Liver (tissue), 9 donors: ENCODE results near the gene CDH22. TPM values are rescaled to one million over a fixed set of nuclear protein-coding genes. Genes with fewer than 3 reads are reported as not detected.

Experiments used
- DNase-seq: peaks from one replicate; pipeline ENCODE4 v3.0.0-alpha.2; 2017; ENCODE audit warnings: low spot score
- H3K27ac ChIP-seq, 2 donors: one replicate each; pipeline ENCODE4 v1.7.0; 2013; ENCODE audit warnings: inconsistent platforms in 2 of 2, low read length in 2 of 2, control low read depth in 1 of 2, low read depth in 1 of 2, mild to moderate bottlenecking in 1 of 2
- H3K27me3 ChIP-seq, 4 donors: one replicate each; pipeline versions ENCODE4 v1.6.1 to v1.7.0; 2013; ENCODE audit warnings: low read length in 3 of 4, inconsistent platforms in 1 of 4, mild to moderate bottlenecking in 1 of 4, moderate library complexity in 1 of 4; ENCODE audit not compliant: control insufficient read depth in 4 of 4, insufficient read depth in 4 of 4
- H3K36me3 ChIP-seq, 4 donors: one replicate each; pipeline versions ENCODE4 v1.6.1 to v1.7.0; 2013; ENCODE audit warnings: low read length in 3 of 4, mild to moderate bottlenecking in 3 of 4, low read depth in 1 of 4, moderate library complexity in 1 of 4; ENCODE audit not compliant: control insufficient read depth in 4 of 4, insufficient read depth in 3 of 4
- H3K4me1 ChIP-seq, 4 donors: one replicate each; pipeline versions ENCODE4 v1.6.1 to v1.7.0; 2013; ENCODE audit warnings: low read length in 3 of 4, mild to moderate bottlenecking in 3 of 4, moderate library complexity in 1 of 4; ENCODE audit not compliant: control insufficient read depth in 4 of 4, insufficient read depth in 4 of 4
- H3K4me3 ChIP-seq, 3 donors: one replicate each; pipeline versions ENCODE4 v1.6.1 to v1.7.0; 2013; ENCODE audit warnings: low read length in 3 of 3, control low read depth in 1 of 3, low read depth in 1 of 3, mild to moderate bottlenecking in 1 of 3
- H3K9ac ChIP-seq, 2 donors: one replicate each; pipeline ENCODE4 v1.7.0; 2013; ENCODE audit warnings: low read length in 2 of 2, mild to moderate bottlenecking in 2 of 2, moderate library complexity in 2 of 2, control low read depth in 1 of 2, low read depth in 1 of 2
- H3K9me3 ChIP-seq, 4 donors: one replicate each; pipeline versions ENCODE4 v1.6.1 to v1.7.0; 2013; ENCODE audit warnings: low read length in 3 of 4; ENCODE audit not compliant: control insufficient read depth in 4 of 4
- EGR1 ChIP-seq, 2 donors: IDR thresholded peaks; 2 replicates each; pipeline ENCODE4 v1.6.1; 2016 to 2018; ENCODE audit warnings: antibody characterized with exemption in 2 of 2, low read depth in 2 of 2
- FOXA1 ChIP-seq: IDR thresholded peaks from 2 replicates; pipeline ENCODE4 v1.6.1; 2016; ENCODE audit warnings: antibody characterized with exemption
- FOXA2 ChIP-seq: IDR thresholded peaks from 2 replicates; pipeline ENCODE4 v1.6.1; 2016; ENCODE audit warnings: antibody characterized with exemption
- GABPA ChIP-seq, 2 donors: IDR thresholded peaks in 1 of 2; conservative IDR thresholded peaks in 1 of 2; 2 replicates each; pipeline ENCODE4 v1.6.1; 2016; ENCODE audit warnings: antibody characterized with exemption in 2 of 2, mild to moderate bottlenecking in 1 of 2, moderate library complexity in 1 of 2
- HNF4G ChIP-seq: IDR thresholded peaks from 2 replicates; pipeline ENCODE4 v1.6.1; 2016; ENCODE audit warnings: antibody characterized with exemption
- JUND ChIP-seq, 2 donors: IDR thresholded peaks; 2 replicates each; pipeline ENCODE4 v1.6.1; 2016; ENCODE audit warnings: antibody characterized with exemption in 2 of 2
- NR2F2 ChIP-seq: IDR thresholded peaks from 2 replicates; pipeline ENCODE4 v1.6.1; 2016; ENCODE audit warnings: antibody characterized with exemption
- RAD21 ChIP-seq, 2 donors: IDR thresholded peaks; 2 replicates each; pipeline ENCODE4 v1.6.1; 2016; ENCODE audit warnings: antibody characterized with exemption in 2 of 2, mild to moderate bottlenecking in 2 of 2
- SP1 ChIP-seq: IDR thresholded peaks from 2 replicates; pipeline ENCODE4 v1.6.1; 2018; ENCODE audit warnings: antibody characterized with exemption, mild to moderate bottlenecking
- YY1 ChIP-seq: IDR thresholded peaks from 2 replicates; pipeline ENCODE4 v1.6.1; 2016; ENCODE audit warnings: antibody characterized with exemption, mild to moderate bottlenecking
- whole genome bisulfite sequencing: extraction: QIAGEN DNeasy Blood & Tissue Kit; methylation state at CpG from one replicate; pipeline ENCODE4 v1.1.7; 2013; 5-methylcytosine and 5-hydroxymethylcytosine counted together
- polyA plus RNA-seq, 2 donors: library from polyadenylated mRNA; stranded (reverse) in 1 of 2; unstranded in 1 of 2; fragments of 200-250 nt in 1 of 2; fragments of >200 nt in 1 of 2; fragmentation: Nextera tagmentation in 1 of 2; extraction: Ambion mirVana in 1 of 2; gene quantifications; one replicate each; pipeline versions ENCODE4 v1.2.1 to v1.2.3, GENCODE V29; 2013 to 2015
- total RNA-seq, 2 donors: library from RNA; depleted of rRNA; stranded (reverse); fragments of >200 nt; gene quantifications; one replicate each; pipeline ENCODE4 v1.2.3, GENCODE V29; 2014
- TF ChIP-seq, protein P1 (sequence below): IDR thresholded peaks from 2 replicates; pipeline ENCODE4 v1.6.1; 2016; ENCODE audit warnings: antibody characterized with exemption
- TF ChIP-seq, protein P2 (sequence below): fragments of 150-350 bp; IDR thresholded peaks from 2 replicates; pipeline ENCODE4 v1.5.1; 2017; ENCODE audit warnings: improper control_type of control experiment, low read depth, low read length; ENCODE audit not compliant: missing input control
- TF ChIP-seq, protein P3 (sequence below): IDR thresholded peaks from 2 replicates; pipeline ENCODE4 v1.6.1; 2016; ENCODE audit warnings: antibody characterized with exemption
- TF ChIP-seq, protein P4 (sequence below): IDR thresholded peaks from 2 replicates; pipeline ENCODE4 v1.6.1; 2016; ENCODE audit warnings: antibody characterized with exemption
- TF ChIP-seq, protein P5 (sequence below): IDR thresholded peaks from 2 replicates; pipeline ENCODE4 v1.6.1; 2016; ENCODE audit warnings: antibody characterized with exemption, mild to moderate bottlenecking
- donor health status: healthy.
- donor health status: healthy.
- donor health status: healthy.
- donor health status: healthy.
- donor health status: healthy.

CDH22 gene
- total and polyA plus RNA-seq, 4 donors = 0.02 TPM; not detected in 3

DNA sequence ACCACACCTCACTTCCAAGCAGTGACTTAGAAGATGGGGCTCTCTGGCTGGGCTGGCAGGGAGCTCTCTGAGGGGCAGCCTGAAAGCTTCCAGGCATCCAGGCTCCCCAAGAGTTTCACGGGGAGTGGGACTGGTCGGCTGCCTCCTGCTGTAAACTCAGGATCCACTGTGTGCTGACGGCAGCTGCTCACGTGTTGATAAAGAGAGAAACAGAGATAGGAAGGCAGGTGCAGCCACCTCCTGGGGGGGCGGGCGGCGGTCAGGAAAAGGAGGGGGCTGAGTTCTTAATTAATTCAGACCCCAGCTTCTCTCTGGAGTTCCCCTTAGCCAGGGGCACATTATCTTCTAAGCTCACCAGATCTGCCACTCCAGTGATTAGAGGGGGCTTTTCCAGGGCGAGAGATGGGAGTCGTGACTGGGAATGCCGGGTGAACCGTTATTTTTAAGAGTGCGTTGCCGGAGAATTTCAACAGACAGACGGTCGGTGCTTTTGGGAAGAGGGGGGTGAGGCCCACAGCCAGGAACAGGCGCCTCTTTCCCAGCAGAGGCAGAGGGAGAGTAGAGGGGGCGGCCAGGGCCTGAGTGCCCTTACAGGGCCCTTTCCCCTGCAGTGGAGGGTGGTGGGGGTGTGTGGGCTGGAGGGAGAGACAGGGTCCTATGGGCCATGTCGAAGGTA, 119.3 kb downstream of the CDH22 start (continued):
- TF ChIP-seq, protein P1, sequence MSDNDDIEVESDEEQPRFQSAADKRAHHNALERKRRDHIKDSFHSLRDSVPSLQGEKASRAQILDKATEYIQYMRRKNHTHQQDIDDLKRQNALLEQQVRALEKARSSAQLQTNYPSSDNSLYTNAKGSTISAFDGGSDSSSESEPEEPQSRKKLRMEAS = no peak
- TF ChIP-seq RAD21 (IDR thresholded peaks at IDR 0.05) (no peak), SP1 (no peak), FOXA1 (no peak)

DNA sequence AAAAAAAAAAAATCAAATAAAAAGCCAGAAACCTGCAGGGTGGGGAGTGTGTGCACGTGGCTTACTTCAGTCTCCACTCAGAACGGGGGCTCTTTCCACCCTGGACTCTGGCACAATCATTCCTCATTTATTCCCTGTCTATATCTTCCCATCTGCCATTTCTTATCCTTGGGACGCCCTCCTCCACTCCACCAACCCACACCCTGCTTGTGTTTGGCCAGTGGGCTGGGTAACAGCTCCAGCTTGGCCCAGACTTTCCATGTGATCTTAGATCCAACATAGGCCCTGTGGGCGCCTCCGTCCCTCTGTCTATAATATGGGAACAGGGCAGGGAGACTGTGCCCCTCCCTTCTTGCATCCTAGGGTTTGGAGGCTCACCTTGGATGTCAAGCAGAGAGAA, 122.1 kb downstream of the CDH22 start:
- no peaks in the 10 kb centered on the region for H3K4me1 ChIP-seq
- no peak overlapping the region for H3K4me3 ChIP-seq
- no peaks in the 10 kb centered on the region for H3K9me3 ChIP-seq
- H3K27ac ChIP-seq = no peak overlapping the region
- WGBS = 70% methylated on average over 5 of the region's 5 CpGs
- no peak overlapping the region for H3K9ac ChIP-seq
- H3K27me3 ChIP-seq = peaks cover 0 to 6% (median under 1%) of the 10 kb centered on the region in 4 donors
- DNase-seq = no peak
- H3K36me3 ChIP-seq = no peaks in the 10 kb centered on the region
- no peak for TF ChIP-seq NR2F2
- TF ChIP-seq, protein P2, sequence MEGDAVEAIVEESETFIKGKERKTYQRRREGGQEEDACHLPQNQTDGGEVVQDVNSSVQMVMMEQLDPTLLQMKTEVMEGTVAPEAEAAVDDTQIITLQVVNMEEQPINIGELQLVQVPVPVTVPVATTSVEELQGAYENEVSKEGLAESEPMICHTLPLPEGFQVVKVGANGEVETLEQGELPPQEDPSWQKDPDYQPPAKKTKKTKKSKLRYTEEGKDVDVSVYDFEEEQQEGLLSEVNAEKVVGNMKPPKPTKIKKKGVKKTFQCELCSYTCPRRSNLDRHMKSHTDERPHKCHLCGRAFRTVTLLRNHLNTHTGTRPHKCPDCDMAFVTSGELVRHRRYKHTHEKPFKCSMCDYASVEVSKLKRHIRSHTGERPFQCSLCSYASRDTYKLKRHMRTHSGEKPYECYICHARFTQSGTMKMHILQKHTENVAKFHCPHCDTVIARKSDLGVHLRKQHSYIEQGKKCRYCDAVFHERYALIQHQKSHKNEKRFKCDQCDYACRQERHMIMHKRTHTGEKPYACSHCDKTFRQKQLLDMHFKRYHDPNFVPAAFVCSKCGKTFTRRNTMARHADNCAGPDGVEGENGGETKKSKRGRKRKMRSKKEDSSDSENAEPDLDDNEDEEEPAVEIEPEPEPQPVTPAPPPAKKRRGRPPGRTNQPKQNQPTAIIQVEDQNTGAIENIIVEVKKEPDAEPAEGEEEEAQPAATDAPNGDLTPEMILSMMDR = no peak
- TF ChIP-seq EGR1 (IDR thresholded peaks at IDR 0.05; ENCODE audit: low read depth in 2 of 2) = no peak
- TF ChIP-seq HNF4G = no peak
- TF ChIP-seq, protein P3, sequence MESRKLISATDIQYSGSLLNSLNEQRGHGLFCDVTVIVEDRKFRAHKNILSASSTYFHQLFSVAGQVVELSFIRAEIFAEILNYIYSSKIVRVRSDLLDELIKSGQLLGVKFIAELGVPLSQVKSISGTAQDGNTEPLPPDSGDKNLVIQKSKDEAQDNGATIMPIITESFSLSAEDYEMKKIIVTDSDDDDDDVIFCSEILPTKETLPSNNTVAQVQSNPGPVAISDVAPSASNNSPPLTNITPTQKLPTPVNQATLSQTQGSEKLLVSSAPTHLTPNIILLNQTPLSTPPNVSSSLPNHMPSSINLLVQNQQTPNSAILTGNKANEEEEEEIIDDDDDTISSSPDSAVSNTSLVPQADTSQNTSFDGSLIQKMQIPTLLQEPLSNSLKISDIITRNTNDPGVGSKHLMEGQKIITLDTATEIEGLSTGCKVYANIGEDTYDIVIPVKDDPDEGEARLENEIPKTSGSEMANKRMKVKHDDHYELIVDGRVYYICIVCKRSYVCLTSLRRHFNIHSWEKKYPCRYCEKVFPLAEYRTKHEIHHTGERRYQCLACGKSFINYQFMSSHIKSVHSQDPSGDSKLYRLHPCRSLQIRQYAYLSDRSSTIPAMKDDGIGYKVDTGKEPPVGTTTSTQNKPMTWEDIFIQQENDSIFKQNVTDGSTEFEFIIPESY = no peak
- TF ChIP-seq JUND (IDR thresholded peaks at IDR 0.05) = no peak
- TF ChIP-seq FOXA1 = no peak
- TF ChIP-seq, protein P4, sequence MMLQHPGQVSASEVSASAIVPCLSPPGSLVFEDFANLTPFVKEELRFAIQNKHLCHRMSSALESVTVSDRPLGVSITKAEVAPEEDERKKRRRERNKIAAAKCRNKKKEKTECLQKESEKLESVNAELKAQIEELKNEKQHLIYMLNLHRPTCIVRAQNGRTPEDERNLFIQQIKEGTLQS = no peak

DNA sequence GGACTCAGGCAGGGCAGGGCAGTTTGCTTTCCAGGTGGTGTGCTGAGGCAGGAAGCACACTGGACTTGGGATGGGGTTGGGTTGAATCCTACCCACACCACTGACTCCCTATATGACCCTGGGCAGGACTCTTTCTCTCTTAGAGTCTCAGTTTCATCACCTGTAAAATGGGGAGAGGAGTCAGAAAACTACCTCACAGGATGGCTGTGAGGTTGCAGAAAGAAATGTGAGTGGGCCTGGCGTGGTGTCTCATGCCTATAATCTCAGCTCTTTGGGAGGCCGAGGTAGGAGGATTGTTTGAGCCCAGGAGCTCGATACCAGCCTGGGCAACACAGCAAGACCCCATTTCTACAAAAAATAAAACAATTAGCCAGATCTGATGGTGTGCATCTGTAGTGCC, 122.9 kb downstream of the CDH22 start:
- TF ChIP-seq, protein P5, sequence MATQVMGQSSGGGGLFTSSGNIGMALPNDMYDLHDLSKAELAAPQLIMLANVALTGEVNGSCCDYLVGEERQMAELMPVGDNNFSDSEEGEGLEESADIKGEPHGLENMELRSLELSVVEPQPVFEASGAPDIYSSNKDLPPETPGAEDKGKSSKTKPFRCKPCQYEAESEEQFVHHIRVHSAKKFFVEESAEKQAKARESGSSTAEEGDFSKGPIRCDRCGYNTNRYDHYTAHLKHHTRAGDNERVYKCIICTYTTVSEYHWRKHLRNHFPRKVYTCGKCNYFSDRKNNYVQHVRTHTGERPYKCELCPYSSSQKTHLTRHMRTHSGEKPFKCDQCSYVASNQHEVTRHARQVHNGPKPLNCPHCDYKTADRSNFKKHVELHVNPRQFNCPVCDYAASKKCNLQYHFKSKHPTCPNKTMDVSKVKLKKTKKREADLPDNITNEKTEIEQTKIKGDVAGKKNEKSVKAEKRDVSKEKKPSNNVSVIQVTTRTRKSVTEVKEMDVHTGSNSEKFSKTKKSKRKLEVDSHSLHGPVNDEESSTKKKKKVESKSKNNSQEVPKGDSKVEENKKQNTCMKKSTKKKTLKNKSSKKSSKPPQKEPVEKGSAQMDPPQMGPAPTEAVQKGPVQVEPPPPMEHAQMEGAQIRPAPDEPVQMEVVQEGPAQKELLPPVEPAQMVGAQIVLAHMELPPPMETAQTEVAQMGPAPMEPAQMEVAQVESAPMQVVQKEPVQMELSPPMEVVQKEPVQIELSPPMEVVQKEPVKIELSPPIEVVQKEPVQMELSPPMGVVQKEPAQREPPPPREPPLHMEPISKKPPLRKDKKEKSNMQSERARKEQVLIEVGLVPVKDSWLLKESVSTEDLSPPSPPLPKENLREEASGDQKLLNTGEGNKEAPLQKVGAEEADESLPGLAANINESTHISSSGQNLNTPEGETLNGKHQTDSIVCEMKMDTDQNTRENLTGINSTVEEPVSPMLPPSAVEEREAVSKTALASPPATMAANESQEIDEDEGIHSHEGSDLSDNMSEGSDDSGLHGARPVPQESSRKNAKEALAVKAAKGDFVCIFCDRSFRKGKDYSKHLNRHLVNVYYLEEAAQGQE = no peak
- TF ChIP-seq GABPA (IDR thresholded peaks at IDR 0.05 in 1 of 2, conservative IDR thresholded peaks at IDR 0.05 in 1 of 2) (no peak), YY1 (no peak), FOXA2 (no peak), NR2F2 (no peak)
- TF ChIP-seq, protein P1 = no peak

More for the DNA sequence above, 122.9 kb downstream of the CDH22 start:
- H3K36me3 ChIP-seq = no peaks in the 10 kb centered on the region
- H3K27me3 ChIP-seq = peaks cover 0 to 6% (median 3%) of the 10 kb centered on the region in 4 donors
- 69% methylated on average over 3 of the region's 3 CpGs for WGBS
- no peak overlapping the region for H3K27ac ChIP-seq
- H3K9ac ChIP-seq = no peak overlapping the region
- no peak for DNase-seq
- no peak overlapping the region for H3K4me3 ChIP-seq
- no peaks in the 10 kb centered on the region for H3K9me3 ChIP-seq
- H3K4me1 ChIP-seq = no peaks in the 10 kb centered on the region
